ENCODE data around the gene CAMKK2.
"Not testable (repeated sequence)": the region's sequence is repeated elsewhere in the genome, so short reads cannot be mapped to it uniquely, and the experiment has no call there.

Gene CAMKK2

DNA sequence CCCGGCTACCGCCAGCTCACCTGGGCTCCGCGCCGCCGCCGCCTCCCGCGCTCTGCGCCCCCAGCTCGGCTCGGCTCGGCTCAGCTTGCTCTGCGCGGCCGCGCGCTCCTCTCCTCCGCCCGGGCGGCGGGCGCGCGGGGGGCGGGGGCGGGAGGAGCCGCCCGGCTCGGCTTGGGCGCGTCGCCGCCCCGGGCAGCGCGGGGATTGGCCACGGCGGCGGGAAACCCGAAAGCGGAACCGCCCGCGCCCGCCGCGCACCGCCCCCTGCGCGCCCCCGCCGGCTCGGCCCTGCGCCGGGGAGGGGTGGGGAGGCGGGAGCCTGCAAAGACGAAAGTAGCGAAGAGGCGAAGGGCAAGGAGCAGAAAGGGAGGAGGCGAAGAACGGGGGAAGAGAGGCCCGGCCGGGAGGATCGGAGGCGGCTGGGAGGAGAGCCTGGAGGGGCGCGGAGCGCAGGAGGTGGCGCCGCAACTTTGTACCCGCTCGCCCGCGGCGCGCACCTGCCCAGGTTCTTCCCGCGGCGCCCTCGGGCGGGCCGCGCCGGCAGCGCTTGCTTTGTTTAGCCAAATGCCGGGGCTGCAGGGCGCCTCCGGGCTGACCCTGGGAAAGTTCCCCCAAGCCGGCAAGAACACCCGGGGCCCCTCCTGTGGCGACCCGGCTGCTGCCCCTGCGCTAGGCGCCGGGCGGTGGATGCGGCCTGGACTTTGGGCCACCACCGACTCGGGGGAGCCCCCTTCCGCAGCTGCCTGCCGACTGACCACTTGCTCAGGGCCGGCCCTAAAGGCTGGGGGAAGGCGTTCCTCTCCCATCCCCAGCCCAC, at the start of gene CAMKK2:
TSS of gene CAMKK2 (minus strand) at position 92 of the 817 bp plus-strand sequence. CDS start 22,183 bp downstream, outside the sequence.
- DNase-seq: peak; percentile 83

DNA sequence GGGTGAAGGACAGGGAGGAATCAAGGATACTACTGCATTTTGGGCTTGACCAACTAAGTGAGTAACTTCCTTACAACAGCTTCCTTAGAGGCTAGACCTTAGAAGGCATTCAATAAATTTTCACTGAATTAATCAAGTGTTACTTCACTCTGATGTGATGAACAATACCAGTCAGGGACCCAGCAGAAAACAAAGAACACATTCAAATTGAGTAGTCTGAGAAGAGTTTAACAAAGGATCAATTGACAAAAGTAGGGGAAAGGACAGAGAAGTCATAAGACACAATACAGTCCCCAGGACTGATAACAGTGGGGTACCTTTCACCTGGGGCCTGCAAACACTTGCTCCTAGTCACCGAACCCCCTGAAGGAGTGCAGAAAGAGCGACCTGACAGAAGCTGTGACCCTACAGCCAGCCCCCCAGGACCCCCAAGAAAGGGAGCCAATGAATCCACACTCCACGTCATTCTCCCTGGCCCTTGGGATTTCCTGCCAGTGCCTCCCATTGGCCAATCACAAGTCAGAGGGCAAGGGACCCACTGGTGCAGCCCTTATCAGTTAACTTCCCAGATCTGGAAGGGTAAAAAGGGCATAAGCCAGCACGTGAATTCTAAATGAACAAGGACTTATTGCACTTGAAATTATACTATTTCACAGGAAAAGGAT, 48.8 kb upstream of the CAMKK2 start:
- DNase-seq: no peak

DNA sequence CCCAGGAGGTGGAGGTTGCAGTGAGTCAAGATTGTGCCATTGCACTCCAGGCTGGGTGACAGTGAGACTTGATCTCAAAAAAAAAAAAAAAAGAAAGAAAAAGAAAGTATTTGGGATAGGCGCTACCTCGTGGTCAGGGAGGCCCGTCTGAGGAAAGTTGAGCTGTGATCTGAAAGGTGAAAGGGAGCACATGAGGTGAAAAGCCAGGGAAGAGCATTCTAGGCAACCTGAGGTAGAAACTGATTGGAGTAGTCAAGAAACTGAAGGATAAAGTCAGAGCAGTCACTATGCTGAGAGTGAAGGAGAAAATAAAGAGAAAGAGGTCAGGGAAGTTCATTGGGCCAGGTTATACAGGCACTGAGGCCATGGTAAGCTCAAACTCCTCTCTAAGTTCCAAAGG, 48.0 kb upstream of the CAMKK2 start:
- no peak for DNase-seq

DNA sequence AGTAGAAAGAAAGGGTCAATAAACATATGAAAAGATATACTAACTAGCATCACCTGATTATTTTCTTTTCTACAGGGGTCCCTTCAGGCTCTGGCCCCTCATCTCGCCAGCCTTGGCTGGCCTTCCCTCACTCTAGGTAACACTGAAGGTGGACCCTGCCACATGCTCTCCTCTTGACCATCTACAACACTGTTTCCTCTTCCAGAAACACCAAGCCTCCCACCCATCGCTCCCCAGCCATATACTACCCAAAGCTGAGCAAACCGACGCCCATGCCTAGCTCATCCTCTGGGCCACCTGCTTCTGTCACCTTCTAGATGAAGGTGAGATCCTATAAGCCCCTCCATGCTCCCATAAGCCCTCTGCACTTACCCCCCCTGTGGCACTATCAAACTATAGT, 40.9 kb upstream of the CAMKK2 start:
- no peak for DNase-seq

DNA sequence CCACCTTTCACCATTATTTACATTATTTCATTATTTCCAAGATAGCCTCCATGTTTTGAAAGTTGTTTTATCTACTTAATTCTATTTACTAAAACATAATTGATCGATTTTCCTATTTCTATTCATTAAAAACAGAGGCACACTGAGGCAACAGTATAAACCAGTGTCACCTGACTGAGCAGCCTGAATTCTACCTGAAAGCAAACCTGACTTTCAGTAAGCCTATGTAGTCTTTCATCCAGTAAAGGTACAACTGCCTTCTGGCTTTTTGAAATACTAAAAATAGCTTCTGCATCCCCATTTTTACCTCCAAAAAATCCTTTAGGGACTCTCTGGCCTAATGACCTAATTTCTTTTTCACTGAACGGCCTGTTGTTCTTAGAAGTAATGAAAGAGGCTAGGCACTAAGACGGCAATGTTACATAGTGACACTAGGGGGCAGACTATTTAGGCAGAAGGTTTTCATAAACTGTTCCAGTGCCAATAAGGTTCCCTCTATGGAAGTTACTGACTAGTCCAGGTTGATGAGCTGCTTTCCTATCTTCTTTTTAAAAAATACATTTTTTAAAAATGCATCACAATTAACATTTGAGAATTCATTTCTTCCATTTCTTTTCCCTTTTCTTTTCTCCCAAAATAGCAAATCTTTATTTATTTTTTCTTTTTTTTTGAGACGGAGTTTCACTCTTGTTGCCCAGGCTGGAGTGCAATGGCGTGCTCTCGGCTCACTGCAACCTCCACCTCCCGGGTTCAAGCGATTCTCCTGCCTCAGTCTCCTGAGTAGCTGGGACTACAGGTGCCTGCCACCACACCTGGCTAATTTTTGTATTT, 38.2 kb upstream of the CAMKK2 start:
- DNase-seq: no peak

DNA sequence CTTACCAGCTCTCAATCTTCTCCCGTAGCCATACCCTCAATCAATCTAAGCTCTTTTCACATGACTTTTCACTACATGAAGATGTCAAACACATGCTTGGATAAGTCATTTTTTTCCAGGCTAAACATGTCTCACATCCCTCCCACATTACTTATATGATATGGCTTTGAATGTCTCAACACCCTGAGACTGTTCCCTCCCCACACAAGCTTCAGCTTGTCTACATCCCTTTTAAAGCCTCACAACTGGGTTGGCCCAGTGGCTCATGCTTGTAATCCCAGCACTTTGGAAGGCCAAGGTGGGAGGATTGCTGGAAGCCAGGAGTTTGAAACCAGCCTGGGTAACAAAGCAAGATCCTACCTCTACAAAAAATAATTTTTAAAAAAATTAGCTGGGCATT, 37.2 kb upstream of the CAMKK2 start:
- DNase-seq: no peak

DNA sequence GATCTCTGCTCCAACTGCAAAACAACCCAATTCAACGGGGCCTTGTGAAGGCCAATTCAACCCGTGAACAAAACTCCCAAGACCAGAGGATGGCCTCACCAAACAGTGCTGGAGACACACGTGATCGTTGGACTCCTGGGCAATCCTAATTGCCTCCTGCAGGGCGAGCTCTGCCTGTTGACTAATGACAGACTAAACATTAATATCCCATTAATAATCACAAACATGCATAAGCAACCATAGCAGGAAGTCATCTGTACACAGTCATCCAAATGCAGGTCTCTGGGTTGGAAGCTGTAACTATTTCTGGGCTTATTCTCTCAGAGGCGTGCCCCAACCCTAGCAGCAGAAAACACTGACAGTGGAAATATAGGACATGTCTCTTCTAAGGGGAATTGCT, 34.7 kb upstream of the CAMKK2 start:
- no peak for DNase-seq

DNA sequence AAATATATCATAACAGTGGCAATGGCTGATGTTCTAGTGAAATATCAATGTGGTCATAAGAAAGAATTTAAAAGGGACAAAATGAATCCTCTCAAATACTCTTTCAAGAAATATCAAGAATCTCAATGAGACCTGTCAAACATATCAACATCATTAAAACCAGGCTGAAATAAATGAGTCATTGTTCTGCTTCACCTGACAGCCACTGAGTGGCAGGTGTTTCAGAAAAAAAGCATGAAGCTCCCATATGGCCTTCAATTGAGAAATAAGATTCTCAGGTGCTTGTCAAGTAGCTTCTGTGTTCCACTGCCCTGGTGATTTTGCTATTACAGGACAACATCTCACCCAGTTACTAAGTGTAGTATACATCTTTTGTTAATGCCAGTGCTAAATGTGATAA, 34.2 kb upstream of the CAMKK2 start:
- no peak for DNase-seq

DNA sequence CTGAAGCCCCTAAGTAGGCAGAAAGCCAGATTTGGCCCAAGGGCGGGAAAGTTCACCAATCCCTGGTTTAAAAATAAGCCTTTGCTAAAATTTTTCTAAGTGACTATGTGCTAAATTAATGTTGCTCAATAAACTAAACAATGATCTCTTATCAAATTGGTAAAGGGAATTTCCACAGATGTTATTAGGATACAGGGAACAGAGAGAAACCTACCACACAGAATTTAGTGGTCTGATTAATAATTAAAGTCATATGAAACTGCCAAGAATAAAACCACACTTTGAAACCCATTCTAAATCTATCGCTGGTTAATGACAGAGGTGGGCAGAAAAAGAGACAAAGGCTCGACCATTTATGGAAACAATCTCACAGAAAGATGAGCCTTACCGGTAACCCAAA, 33.7 kb upstream of the CAMKK2 start:
- DNase-seq: no peak

DNA sequence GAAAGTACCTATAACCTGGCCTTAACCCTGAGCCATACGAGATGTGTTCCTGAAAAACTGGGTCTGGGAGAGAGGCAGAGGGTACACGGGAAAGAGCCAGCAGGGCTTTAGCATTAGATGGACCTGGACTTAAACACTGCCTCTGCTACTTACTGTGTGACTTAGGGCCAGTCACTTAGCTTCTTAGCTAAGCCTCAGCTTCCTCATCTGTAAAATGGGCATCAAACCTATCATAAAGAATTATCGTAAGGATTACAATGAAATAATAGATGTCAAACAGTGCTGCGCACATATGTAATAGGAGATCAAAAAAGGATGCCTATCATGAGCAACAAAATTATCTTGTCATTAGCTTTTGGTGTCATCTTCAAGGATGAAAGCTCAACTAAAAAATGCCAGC, 32.1 kb upstream of the CAMKK2 start:
- no peak for DNase-seq

DNA sequence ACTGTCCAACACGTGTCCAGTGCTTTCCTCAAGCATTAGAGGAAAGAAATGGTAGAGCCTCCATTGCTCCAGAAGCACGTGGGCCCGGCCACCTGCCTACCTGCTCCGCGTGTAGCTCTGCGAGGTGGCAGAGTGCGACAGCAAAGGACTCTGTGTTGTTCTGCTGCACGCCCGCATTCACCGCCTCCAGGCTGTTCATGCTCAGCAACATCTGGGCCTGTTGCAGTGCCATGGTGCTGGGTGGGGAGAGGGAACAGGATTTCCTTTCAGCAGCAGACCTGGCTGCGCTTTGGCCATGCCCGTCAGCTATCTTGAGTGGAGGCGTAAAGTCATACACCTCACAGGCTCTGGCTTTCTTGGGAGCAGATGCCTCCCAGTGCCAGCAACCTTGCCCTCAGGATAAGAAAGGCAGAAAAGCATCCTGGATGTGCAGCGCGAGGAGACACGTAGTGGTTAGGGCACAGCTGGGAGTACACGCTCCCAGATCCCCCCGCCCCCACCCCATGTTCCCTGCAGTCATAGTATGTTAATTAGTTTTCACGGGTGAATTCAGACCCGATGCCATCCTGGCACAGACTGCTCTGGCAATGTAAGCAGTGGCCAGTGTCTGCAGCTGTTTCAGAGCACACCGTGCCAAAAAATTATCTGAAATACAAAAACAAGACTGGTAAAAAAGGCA, 30.6 kb upstream of the CAMKK2 start:
- DNase-seq: no peak

DNA sequence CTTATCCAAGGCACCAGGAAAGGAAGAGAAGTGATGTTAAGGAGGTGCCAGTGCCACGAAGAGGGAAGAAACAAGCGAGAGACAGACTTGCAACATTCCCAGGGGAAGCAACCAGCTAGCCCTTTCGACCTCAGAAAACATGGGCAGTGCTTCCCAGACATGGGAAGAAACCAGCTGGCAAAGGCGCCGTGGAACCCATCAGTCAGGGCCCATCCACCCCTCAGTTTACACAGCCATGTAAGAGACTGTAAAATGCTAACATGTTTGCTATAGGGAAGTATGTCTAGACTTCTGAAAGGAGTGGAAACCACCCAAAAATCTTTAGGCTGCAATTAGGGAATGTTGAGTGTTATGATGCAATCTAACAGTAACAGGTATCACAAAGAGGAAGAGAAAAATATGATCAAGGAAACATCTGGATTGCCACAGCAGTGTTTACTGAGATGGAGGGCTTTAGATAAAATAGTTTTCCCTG, 29.4 kb upstream of the CAMKK2 start:
- DNase-seq: no peak

DNA sequence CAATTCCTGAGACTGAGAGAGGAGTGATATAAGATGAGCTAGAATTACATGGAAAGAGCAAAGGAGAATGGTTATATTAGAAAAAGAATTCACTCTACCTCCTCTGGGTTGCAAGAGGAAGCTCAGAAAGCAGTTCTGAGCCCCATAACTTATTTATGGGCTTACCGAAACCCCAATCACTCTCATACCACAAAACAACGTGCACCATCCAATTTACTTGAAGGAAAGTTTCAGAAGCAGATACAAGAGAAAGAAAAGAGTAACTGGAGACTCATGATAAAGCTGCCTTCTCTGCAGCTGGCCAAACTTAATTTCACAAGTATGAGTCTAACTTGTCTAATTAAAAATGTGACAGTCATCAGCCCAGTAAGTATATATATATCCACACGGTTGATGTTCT, 27.4 kb upstream of the CAMKK2 start:
- no peak for DNase-seq

DNA sequence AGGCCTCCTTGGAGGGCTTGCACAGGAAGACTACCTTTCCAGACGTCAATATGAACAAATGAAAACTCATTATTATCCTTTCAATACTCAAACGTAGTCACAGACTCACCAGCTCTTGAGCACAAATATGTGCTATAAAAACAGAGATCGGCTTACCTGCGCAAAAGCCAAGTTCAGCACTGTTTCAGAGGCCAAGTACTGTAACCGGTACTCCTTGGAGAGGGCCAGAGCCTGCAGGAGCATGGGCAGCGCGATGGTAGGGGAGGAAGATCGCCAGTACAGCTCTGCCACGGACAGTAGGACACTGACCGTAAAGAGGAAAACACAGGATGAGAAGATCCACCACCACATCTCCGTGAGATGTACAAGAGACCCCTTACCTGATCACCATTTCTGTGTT, 21.6 kb upstream of the CAMKK2 start:
- no peak for DNase-seq

DNA sequence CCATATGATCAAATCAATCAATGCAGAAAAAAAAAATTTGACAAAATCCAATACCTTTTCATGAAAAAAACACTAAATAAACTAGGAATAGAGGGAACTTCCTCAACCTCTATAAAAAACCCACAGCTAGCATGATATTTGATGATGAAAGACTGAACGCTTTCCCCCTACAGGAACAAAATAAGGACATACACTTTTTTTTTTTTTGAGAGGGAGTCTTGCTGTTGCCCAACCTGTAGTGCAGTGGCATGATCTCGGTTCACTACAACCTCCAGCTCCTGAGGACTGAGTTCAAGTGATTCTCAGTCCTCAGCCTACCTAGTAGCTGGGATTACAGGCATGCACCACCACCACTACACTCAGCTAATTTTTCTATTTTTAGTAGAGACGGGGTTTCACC, 17.9 kb upstream of the CAMKK2 start:
- no peak for DNase-seq

DNA sequence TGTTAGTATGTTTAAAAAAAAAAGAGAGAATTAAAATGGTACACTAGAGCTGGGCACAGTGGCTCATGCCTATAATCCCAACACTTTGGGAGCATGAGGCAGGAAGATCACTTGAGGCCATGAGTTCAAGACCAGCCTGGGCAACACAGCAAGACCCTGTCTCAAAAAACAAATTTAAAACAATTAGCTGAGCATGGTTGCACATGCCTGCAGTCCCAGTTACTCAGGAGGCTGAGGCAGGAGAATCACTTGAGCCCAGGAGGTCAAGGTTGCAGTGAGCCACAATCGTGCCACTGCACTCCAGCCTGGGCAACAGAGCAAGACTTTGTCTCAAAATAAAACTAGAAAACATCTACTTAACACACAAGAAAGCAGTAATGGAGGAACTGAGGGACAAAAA, 13.7 kb upstream of the CAMKK2 start:
- DNase-seq: not testable (repeated sequence)

DNA sequence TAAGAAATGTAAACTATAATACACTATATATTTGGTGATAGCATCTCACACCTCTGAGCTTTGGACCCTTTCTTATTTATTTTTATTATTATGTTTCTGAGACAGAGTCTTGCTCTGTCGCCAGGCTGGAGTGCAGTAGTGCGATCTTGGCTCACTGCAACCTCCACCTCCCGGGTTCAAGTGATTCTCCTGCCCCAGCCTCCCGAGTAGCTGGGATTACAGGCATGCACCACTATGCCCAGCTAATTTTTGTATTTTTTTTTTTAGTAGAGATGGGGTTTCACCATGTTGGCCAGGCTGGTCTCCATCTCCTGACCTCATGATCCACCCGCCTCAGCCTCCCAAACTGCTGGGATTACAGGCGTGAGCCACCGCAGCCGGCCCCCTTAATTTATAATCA, 10.9 kb upstream of the CAMKK2 start:
- not testable (repeated sequence) for DNase-seq

DNA sequence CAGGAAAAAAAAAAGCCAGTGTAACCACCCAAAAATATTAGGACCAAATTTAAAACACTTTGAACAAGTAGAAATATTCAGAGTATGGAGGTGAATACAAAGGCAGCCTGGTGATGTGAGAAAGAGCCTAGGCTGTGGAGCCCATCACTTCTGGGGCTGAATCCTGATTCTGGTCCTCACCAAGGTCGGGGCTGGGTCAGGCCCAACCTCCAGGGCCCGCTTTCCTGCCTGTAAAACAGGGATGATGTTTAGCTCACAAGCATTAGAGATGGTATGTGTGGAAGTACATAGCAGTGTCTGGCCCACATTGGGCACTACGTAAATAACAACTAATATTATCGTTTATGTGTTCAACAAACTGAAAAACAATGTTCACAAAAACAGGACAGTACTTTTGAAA, 7.8 kb upstream of the CAMKK2 start:
- no peak for DNase-seq

DNA sequence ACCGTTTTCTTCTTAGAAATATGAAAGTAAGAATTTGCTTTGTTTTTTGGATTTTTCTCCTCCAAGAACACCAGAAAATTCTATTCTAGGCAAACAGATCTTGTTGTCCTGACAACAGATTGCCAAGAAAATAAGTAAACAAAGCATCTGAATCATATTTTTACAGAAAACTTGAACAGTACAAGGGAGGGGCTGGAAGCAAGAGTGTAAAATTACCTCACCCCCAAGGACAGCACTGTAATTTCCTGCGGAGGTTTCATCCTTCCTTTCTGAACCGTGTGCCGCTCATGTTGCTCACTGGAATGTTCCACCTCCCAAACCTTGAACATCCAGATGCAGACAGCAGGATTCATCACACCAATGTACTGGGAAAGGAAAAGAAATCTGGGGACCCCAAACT, 5.4 kb upstream of the CAMKK2 start:
- DNase-seq: no peak

DNA sequence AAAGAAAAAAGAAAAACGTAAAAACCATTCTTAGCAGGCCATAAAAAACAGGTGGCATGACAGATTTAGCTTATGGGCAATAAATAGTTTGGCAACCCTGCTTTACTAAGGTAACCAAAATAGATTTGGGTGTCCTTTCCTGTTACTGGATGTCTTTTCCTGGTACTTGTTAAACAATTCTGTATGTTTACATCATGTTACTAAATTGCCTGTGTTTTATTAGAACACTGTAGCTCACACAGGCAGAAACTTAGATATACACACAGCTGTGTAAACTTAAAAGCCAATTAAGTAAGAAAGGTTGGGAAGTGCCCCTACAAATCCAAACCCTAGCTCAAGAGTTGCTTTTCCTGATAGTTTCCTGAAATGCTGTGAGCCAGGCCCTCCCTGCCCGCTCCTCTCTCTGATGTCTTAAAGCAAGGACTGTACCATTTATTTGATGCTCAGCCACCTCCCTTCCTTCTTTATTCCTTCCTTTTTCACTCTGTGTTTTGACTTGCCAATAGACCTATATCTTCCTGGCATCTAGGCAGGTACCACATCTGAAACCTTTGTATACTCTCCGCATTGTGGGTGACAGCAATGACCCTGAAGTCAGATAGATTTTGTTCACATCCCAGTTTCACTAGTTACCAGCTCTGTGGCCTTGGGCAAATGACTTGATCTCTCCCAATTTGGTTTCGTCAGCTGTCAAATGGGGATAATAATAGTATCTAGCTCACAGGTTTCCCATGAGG, 3.7 kb upstream of the CAMKK2 start:
- no peak for DNase-seq

DNA sequence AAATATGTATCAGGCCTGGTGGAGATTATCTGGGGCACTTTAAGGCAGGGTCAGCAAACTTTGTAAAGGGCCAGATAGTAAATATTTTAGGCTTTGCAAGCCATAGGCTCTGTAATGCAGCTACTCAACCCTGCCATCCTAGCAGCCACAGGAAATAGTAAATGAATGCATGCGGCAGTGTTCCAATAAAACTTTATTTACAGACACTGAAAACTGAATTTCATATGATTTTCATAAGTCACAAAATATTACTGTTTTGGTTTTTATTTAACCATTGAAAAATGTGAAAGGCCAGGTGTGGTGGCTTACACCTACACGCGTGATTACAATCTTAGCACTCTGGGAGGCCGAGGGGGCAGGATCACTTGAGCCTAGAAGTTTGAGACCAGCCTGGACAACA, 3.2 kb upstream of the CAMKK2 start:
- DNase-seq: no peak

DNA sequence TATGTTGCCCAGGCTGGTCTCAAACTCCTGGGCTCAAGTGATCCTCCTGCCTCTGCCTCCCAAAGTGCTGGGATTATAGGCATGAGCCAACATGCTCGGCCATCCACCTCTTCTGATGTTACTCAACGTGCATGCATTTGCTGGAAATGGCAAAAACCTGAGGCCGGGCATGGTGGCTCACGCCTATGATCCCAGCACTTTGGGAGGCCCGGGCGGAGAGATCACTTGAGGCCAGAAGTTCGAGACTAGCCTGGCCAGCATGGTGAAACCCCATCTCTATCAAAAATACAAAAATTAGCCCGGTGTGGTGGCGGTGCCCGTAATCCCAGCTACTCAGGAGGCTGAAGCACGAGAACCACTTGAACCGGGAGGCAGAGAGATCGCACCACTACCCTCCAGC, 1.9 kb upstream of the CAMKK2 start:
- DNase-seq: not testable (repeated sequence)

Data from stimulated activated CD4-positive, alpha-beta T cell treated with anti-CD3 and anti-CD28 coated beads, Interleukin-1b, Interleukin-23, amount 100 ng/mL, for 48 hours (primary cell).